RWPE2 (cell line): Measurements from ENCODE around the gene WASF3.

Experiments
- ATAC-seq: fragments of 200-7000 bp; cut with Tn5 transposase; 3 replicates; pipeline ENCODE4 v1.9.1; 2021; ENCODE audit warnings: low read depth
- DNase-seq: peaks from one replicate; pipeline ENCODE4 v3.0.0-alpha.2; 2020; ENCODE audit warnings: low spot score
- H3K27ac ChIP-seq: fragments of 450-650 bp; 2 replicates; pipeline ENCODE4 v1.5.1; 2017; ENCODE audit warnings: mild to moderate bottlenecking; ENCODE audit not compliant: poor library complexity, severe bottlenecking
- H3K27me3 ChIP-seq: fragments of 250-450 bp; sonication (Bioruptor Pico); 2 replicates; pipeline ENCODE4 v1.5.1; 2021; ENCODE audit warnings: mild to moderate bottlenecking, moderate library complexity; ENCODE audit not compliant: insufficient read depth, poor library complexity, severe bottlenecking
- H3K36me3 ChIP-seq: fragments of 250-450 bp; sonication (Bioruptor Pico); 2 replicates; pipeline ENCODE4 v1.5.1; 2020; ENCODE audit warnings: low read depth, mild to moderate bottlenecking, moderate library complexity
- H3K4me1 ChIP-seq: fragments of 250-450 bp; sonication (Bioruptor Pico); 2 replicates; pipeline ENCODE4 v1.5.1; 2021; ENCODE audit warnings: mild to moderate bottlenecking, moderate library complexity; ENCODE audit not compliant: insufficient read depth, poor library complexity, severe bottlenecking
- H3K4me3 ChIP-seq: fragments of 250-450 bp; sonication (Bioruptor Pico); 2 replicates; pipeline ENCODE4 v1.5.1; 2021; ENCODE audit warnings: mild to moderate bottlenecking, moderate library complexity; ENCODE audit not compliant: severe bottlenecking
- H3K9me3 ChIP-seq: fragments of 250-450 bp; sonication (Bioruptor Pico); 2 replicates; pipeline ENCODE4 v1.5.1; 2021; ENCODE audit warnings: mild to moderate bottlenecking, moderate library complexity; ENCODE audit not compliant: severe bottlenecking
- CTCF ChIP-seq: fragments of 450-650 bp; IDR thresholded peaks from one replicate; pipeline ENCODE4 v1.5.1; 2017; ENCODE audit warnings: mild to moderate bottlenecking, moderate library complexity; ENCODE audit not compliant: poor library complexity, severe bottlenecking

Gene WASF3

GRCh38 chr13:26568132-26568815, 10.8 kb downstream of the WASF3 start:
- DNase-seq: no peak

GRCh38 chr13:26571518-26571917, 14.0 kb downstream of the WASF3 start:
- no peak for DNase-seq
- Histone ChIP-seq H3K4me1 (no peaks in the 10 kb centered on the region), H3K27ac (no peak overlapping the region), H3K4me3 (no peak overlapping the region), H3K9me3 (no peaks in the 10 kb centered on the region), H3K27me3 (no peaks in the 10 kb centered on the region), H3K36me3 (no peaks in the 10 kb centered on the region)
- ATAC-seq: no peak
- TF ChIP-seq CTCF: no peak

More at GRCh38 chr13:26568132-26568815, 10.8 kb downstream of the WASF3 start:
- ATAC-seq: no peak
- Histone ChIP-seq H3K4me3 (no peak overlapping the region), H3K27me3 (no peaks in the 10 kb centered on the region), H3K9me3 (no peaks in the 10 kb centered on the region), H3K27ac (no peak overlapping the region), H3K4me1 (no peaks in the 10 kb centered on the region), H3K36me3 (no peaks in the 10 kb centered on the region)
- no peak for TF ChIP-seq CTCF

GRCh38 chr13:26575244-26575643, 17.8 kb downstream of the WASF3 start:
- no peak for ATAC-seq
- DNase-seq: no peak
- H3K27ac ChIP-seq: no peak overlapping the region
- H3K9me3 ChIP-seq: no peaks in the 10 kb centered on the region
- TF ChIP-seq CTCF: no peak
- no peaks in the 10 kb centered on the region for H3K4me1 ChIP-seq
- H3K27me3 ChIP-seq: no peaks in the 10 kb centered on the region
- H3K4me3 ChIP-seq: no peak overlapping the region
- no peaks in the 10 kb centered on the region for H3K36me3 ChIP-seq

GRCh38 chr13:26579580-26579979, 22.1 kb downstream of the WASF3 start:
- Histone ChIP-seq H3K4me3 (no peak overlapping the region), H3K9me3 (no peaks in the 10 kb centered on the region), H3K27ac (no peak overlapping the region), H3K36me3 (no peaks in the 10 kb centered on the region), H3K4me1 (peaks cover 6% of the 10 kb centered on the region), H3K27me3 (no peaks in the 10 kb centered on the region)
- ATAC-seq (no peak), DNase-seq (no peak)
- TF ChIP-seq CTCF: no peak

- no peak for TF ChIP-seq CTCF
- Histone ChIP-seq H3K36me3 (no peaks in the 10 kb centered on the region), H3K27me3 (no peaks in the 10 kb centered on the region), H3K4me1 (peaks cover 15% of the 10 kb centered on the region), H3K4me3 (no peak overlapping the region), H3K9me3 (no peaks in the 10 kb centered on the region), H3K27ac (peak overlapping the region; percentile 50)
- no peak for DNase-seq
- no peak for ATAC-seq
Measured at GRCh38 chr13:26583662-26584061, 26.2 kb downstream of the WASF3 start.
